Measurements from ENCODE around the gene DLGAP1.

DNA sequence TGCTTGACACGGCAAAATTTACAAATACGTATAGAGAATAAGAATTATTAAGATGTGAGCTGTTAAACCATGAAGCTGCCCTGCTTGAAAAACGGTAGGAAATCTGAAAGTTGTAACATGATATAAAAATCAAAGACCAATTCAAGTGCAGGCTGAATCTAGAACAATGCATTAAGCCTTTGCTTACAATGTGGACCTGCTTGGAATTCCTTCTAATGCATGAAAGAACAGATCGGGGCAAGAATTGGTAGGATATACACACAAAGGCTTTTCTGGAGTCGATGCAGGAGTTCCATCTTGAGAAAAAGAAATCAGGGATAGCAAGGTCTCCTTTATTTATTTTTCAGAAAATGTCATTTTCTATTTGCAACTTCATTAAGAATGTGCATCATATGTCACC lies 136.8 kb downstream of the DLGAP1 start:
- TF ChIP-seq CTCF (IDR thresholded peaks at IDR 0.05): no peak
- no peak for TF ChIP-seq POLR2A (IDR thresholded peaks at IDR 0.05)
- TF ChIP-seq POLR2AphosphoS5 (IDR thresholded peaks at IDR 0.05): no peak

Data from gastroesophageal sphincter (tissue), 3 donors.